ENCODE results near the gene AKR7A3.
A peak's percentile ranks its signal among the peaks of the same experiment; 100 is the strongest.
"Not testable (repeated sequence)": the region's sequence is repeated elsewhere in the genome, so short reads cannot be mapped to it uniquely, and the experiment has no call there.

The AKR7A3 gene

GRCh38 chr1:19294638-19295037 is 6.1 kb upstream of the AKR7A3 start:
- no peak for DNase-seq

- DNase-seq: no peak
Observed at GRCh38 chr1:19289244-19289643, 674 bp upstream of the AKR7A3 start.

- DNase-seq: peak in 1 of 51 donors; percentile 13
Observed at GRCh38 chr1:19287436-19288185, 959 bp downstream of the AKR7A3 start.

GRCh38 chr1:19285807-19286206 is 2.8 kb downstream of the AKR7A3 start:
- not testable (repeated sequence) for DNase-seq

GRCh38 chr1:19285366-19285765 is 3.2 kb downstream of the AKR7A3 start:
- not testable (repeated sequence) for DNase-seq

GRCh38 chr1:19284881-19285280 is 3.7 kb downstream of the AKR7A3 start:
- DNase-seq: no peak

- no peak for DNase-seq
Observed at GRCh38 chr1:19283891-19284290, 4.7 kb downstream of the AKR7A3 start.

GRCh38 chr1:19274636-19275035 is 13.9 kb downstream of the AKR7A3 start:
- no peak for DNase-seq

GRCh38 chr1:19273844-19274531 is 14.6 kb downstream of the AKR7A3 start:
- DNase-seq: not testable (repeated sequence)

GRCh38 chr1:19273106-19273843 is 15.3 kb downstream of the AKR7A3 start:
- no peak for DNase-seq

GRCh38 chr1:19272064-19272463 is 16.5 kb downstream of the AKR7A3 start:
- DNase-seq: no peak

GRCh38 chr1:19270343-19270730 is 18.2 kb downstream of the AKR7A3 start:
- DNase-seq: not testable (repeated sequence)

GRCh38 chr1:19269427-19270342 is 18.9 kb downstream of the AKR7A3 start:
- DNase-seq: not testable (repeated sequence)

GRCh38 chr1:19268445-19268844 is 20.1 kb downstream of the AKR7A3 start:
- no peak for DNase-seq

- no peak for DNase-seq
Observed at GRCh38 chr1:19262744-19263143, 25.8 kb downstream of the AKR7A3 start.

GRCh38 chr1:19262047-19262446 is 26.5 kb downstream of the AKR7A3 start:
- no peak for DNase-seq

GRCh38 chr1:19260211-19261138 is 28.1 kb downstream of the AKR7A3 start:
- peak in 1 of 51 donors; percentile 13 for DNase-seq

GRCh38 chr1:19258353-19258752 is 30.2 kb downstream of the AKR7A3 start:
- DNase-seq: no peak

GRCh38 chr1:19257178-19257914 is 31.2 kb downstream of the AKR7A3 start:
- DNase-seq: peak in 3 of 51 donors; percentile 3 to 9 (median 4)

All from hypothalamus (tissue), 51 donors.